Sigmoid colon (tissue), 7 donors: ENCODE results near the gene HPDL. TPM values are rescaled to one million over a fixed set of nuclear protein-coding genes. Genes with fewer than 3 reads are reported as not detected.

Experiments used
- DNase-seq: peaks from one replicate; pipeline ENCODE4 v3.0.0-alpha.2; 2019
- H3K27ac ChIP-seq, 4 donors: fragments of 200-600 bp; sonication (generic); one replicate each; pipeline ENCODE4 v1.5.1; 2016 to 2019; ENCODE audit warnings: mild to moderate bottlenecking in 1 of 4
- H3K27me3 ChIP-seq, 3 donors: fragments of 200-600 bp; sonication (generic); one replicate each; pipeline ENCODE4 v1.5.1; 2019; ENCODE audit warnings: mild to moderate bottlenecking in 1 of 3
- H3K36me3 ChIP-seq, 4 donors: fragments of 200-600 bp; sonication (generic); one replicate each; pipeline ENCODE4 v1.5.1; 2016 to 2019
- H3K4me1 ChIP-seq, 4 donors: fragments of 200-600 bp; sonication (generic); one replicate each; pipeline ENCODE4 v1.5.1; 2017 to 2019
- H3K4me3 ChIP-seq, 4 donors: fragments of 200-600 bp; sonication (generic); one replicate each; pipeline ENCODE4 v1.5.1; 2017 to 2019; ENCODE audit warnings: mild to moderate bottlenecking in 2 of 4, moderate library complexity in 1 of 4
- H3K9me3 ChIP-seq, 4 donors: fragments of 200-600 bp in 3 of 4; sonication (generic) in 3 of 4; one replicate each; pipeline versions ENCODE4 v1.5.1 to v1.6.1; 2013 to 2019
- CTCF ChIP-seq, 4 experiments: fragments of 450-650 bp in 3 of 4; fragments of 200-600 bp in 1 of 4; IDR thresholded peaks; one replicate each; pipeline ENCODE4 v1.5.1; 2016 to 2019; ENCODE audit warnings: antibody characterized with exemption in 4 of 4, mild to moderate bottlenecking in 3 of 4, moderate library complexity in 2 of 4
- EP300 ChIP-seq, 4 donors: sonication (generic); formaldehyde crosslinking; IDR thresholded peaks; one replicate each; pipeline ENCODE4 v1.6.1; 2017; ENCODE audit warnings: antibody characterized with exemption in 4 of 4
- POLR2A ChIP-seq, 2 donors: fragments of 450-650 bp; IDR thresholded peaks; one replicate each; pipeline ENCODE4 v1.6.1; 2016; ENCODE audit warnings: antibody characterized with exemption in 2 of 2, mild to moderate bottlenecking in 2 of 2, moderate library complexity in 2 of 2
- POLR2AphosphoS5 ChIP-seq, 4 donors: sonication (generic); formaldehyde crosslinking; IDR thresholded peaks; one replicate each; pipeline ENCODE4 v1.6.1; 2017; ENCODE audit warnings: antibody characterized with exemption in 4 of 4
- WGBS, 2 donors: extraction: QIAGEN DNeasy Blood & Tissue Kit; methylation state at CpG; one replicate each; pipeline ENCODE4 v1.1.7; 2013; 5-methylcytosine and 5-hydroxymethylcytosine counted together
- intact Hi-C: fragments of 100-400 bp; cut with DNase I; formaldehyde crosslinking; loops from one replicate; pipeline ENCODE4 v1.15.1; 2023
- polyA plus RNA-seq, 3 donors: library from polyadenylated mRNA; stranded (reverse); fragments of 200-250 nt; gene quantifications; one replicate each; pipeline ENCODE4 v1.2.3, GENCODE V29; 2013
- total RNA-seq, 4 donors: library from RNA; depleted of rRNA; stranded (reverse); fragments of >200 nt; gene quantifications; one replicate each; pipeline ENCODE4 v1.1.0, GENCODE V29; 2016
- donor health status: healthy with polysubstance abuse.
- donor health status: Bipolar disorder and iron deficiency.
- donor health status: healthy.

HPDL gene
- total and polyA plus RNA-seq, 7 donors: 0.95 to 15.7 (median 8.1) TPM; not detected in 3

GRCh38 chr1:45321444-45321843 is 5.3 kb upstream of the HPDL start:
- Histone ChIP-seq H3K4me1 (peaks cover 0 to 5% (median 3%) of the 10 kb centered on the region in 4 donors), H3K27me3 (no peaks in the 10 kb centered on the region), H3K9me3 (no peaks in the 10 kb centered on the region), H3K36me3 (no peaks in the 10 kb centered on the region), H3K27ac (no peak overlapping the region), H3K4me3 (no peak overlapping the region)
- 43 to 73% methylated on average over 5 of the region's 5 CpGs for WGBS, 2 donors
- DNase-seq: no peak
- TF ChIP-seq CTCF (IDR thresholded peaks at IDR 0.05): no peak
- no peak for TF ChIP-seq POLR2A (IDR thresholded peaks at IDR 0.05)
- TF ChIP-seq EP300 (IDR thresholded peaks at IDR 0.05): no peak
- no peak for TF ChIP-seq POLR2AphosphoS5 (IDR thresholded peaks at IDR 0.05)
- intact Hi-C loops: no loop called here

DNA sequence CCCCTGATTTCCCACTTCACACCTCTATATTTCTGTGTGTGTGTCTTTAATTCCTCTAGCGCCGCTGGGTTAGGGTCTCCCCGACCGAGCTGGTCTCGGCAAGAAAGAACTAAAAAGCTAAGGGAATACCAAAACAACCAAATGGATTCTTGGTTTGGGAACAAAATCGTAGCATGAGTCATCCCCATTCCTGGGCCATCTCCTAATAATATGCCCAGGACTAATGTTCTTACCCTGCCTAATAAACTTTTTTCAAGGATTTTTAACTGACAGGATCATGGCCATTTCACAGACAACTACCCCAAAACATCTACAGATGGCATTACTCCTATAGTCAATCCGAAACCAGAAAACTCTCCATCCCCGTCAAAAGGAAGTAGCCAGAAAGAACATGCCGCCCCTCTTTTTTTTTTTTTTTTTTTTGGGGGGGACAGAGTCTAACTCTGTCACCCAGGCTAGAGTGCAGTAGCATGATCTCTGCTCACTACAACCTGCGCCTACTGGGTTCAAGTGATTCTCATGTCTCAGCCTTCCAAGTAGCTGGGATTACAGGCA is 4.1 kb upstream of the HPDL start:
- DNase-seq: no peak
- 91 to 94% methylated on average over 10 of the region's 10 CpGs for WGBS, 2 donors
- Histone ChIP-seq H3K27me3 (peaks cover 0 to 6% (median 0%) of the 10 kb centered on the region in 3 donors), H3K9me3 (no peaks in the 10 kb centered on the region), H3K4me1 (peaks cover 0 to 16% (median 14%) of the 10 kb centered on the region in 4 donors), H3K27ac (no peak overlapping the region), H3K36me3 (no peaks in the 10 kb centered on the region), H3K4me3 (no peak overlapping the region)
- intact Hi-C loops: no loop called here
- TF ChIP-seq EP300 (IDR thresholded peaks at IDR 0.05) (no peak), POLR2AphosphoS5 (IDR thresholded peaks at IDR 0.05) (no peak), POLR2A (IDR thresholded peaks at IDR 0.05) (no peak), CTCF (IDR thresholded peaks at IDR 0.05) (no peak)

- Histone ChIP-seq H3K27ac (peak overlapping the region in 1 of 4 donors; percentile 44), H3K36me3 (peaks cover 0 to 22% (median 2%) of the 10 kb centered on the region in 4 donors), H3K4me1 (peaks cover 0 to 17% (median 15%) of the 10 kb centered on the region in 4 donors), H3K27me3 (peaks cover 0 to 7% (median 0%) of the 10 kb centered on the region in 3 donors), H3K4me3 (peak overlapping the region; percentile 38 to 57 (median 52)), H3K9me3 (no peaks in the 10 kb centered on the region)
- TF ChIP-seq CTCF (IDR thresholded peaks at IDR 0.05): no peak
- no peak for DNase-seq
- 54 to 65% methylated on average over 6 of the region's 6 CpGs for WGBS, 2 donors
- intact Hi-C loops: no loop called here
Observed at GRCh38 chr1:45325851-45326506, 716 bp upstream of the HPDL start.

- no peak for DNase-seq
- Histone ChIP-seq H3K27me3 (peaks cover 0 to 7% (median 0%) of the 10 kb centered on the region in 3 donors), H3K4me3 (peak overlapping the region in 3 of 4 donors; percentile 49 to 57 (median 56)), H3K36me3 (peaks cover 1 to 41% (median 19%) of the 10 kb centered on the region in 4 donors), H3K4me1 (peaks cover 0 to 17% (median 15%) of the 10 kb centered on the region in 4 donors), H3K27ac (no peak overlapping the region), H3K9me3 (no peaks in the 10 kb centered on the region)
- 42 to 56% methylated on average over 19 of the region's 19 CpGs for WGBS, 2 donors
- intact Hi-C loops: no loop called here
- TF ChIP-seq POLR2AphosphoS5 (IDR thresholded peaks at IDR 0.05): no peak
- no peak for TF ChIP-seq POLR2A (IDR thresholded peaks at IDR 0.05)
- no peak for TF ChIP-seq EP300 (IDR thresholded peaks at IDR 0.05)
- no peak for TF ChIP-seq CTCF (IDR thresholded peaks at IDR 0.05)
Observed at GRCh38 chr1:45327644-45328515, 1.2 kb downstream of the HPDL start.
